GM13977 (cell line): ENCODE data around the gene C2.

Experiments
- DNase-seq: peaks from one replicate; pipeline ENCODE4 v3.0.0; 2012; ENCODE audit warnings: low spot score
- in situ Hi-C: fragments of 300-500 bp; cut with MboI; formaldehyde crosslinking; loops from one replicate; pipeline ENCODE4 v1.12.0; 2022; ENCODE audit warnings: low sequenced_read_pairs, low pct_unique_long_range_greater_than_20kb, mixed read lengths, inconsistent platforms; ENCODE audit not compliant: unreplicated experiment
- TF ChIP-seq, protein P1 (sequence below): IDR thresholded peaks from 2 replicates; pipeline ENCODE4 v1.5.1; 2012; ENCODE audit warnings: mild to moderate bottlenecking, control low read depth; ENCODE audit not compliant: insufficient read depth; ENCODE audit errors: extremely low read depth, missing control alignments

Gene C2

DNA sequence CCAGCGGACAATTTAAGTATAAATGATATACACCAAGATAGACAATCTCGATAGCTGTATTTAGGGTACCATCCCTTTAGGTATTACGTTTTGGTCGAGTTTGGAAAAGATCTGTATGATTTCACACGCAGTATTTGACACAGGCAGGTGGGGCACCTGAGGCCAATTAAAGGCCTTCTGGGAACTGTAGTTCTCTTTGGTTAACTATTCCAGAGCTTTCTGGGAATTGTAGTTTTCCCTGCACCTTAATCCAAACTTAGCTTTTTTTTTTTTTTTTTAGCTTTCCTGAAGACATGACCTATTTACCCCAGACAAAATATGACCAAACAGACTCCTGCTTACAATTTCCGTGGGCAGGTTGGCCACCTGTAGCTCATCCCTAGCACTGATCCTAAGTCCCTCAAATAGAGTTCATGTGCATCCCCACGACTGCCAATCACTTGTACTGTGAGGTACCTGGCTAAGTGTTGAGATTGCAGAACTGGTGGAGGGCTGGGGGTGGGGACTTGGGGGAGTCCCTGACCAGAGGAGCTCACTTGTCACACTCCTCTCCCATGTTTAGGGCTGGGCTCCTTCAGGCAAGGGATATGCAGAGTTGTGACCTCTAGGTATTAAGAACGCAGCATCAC, 29.0 kb upstream of the C2 start:
- TF ChIP-seq, protein P1, sequence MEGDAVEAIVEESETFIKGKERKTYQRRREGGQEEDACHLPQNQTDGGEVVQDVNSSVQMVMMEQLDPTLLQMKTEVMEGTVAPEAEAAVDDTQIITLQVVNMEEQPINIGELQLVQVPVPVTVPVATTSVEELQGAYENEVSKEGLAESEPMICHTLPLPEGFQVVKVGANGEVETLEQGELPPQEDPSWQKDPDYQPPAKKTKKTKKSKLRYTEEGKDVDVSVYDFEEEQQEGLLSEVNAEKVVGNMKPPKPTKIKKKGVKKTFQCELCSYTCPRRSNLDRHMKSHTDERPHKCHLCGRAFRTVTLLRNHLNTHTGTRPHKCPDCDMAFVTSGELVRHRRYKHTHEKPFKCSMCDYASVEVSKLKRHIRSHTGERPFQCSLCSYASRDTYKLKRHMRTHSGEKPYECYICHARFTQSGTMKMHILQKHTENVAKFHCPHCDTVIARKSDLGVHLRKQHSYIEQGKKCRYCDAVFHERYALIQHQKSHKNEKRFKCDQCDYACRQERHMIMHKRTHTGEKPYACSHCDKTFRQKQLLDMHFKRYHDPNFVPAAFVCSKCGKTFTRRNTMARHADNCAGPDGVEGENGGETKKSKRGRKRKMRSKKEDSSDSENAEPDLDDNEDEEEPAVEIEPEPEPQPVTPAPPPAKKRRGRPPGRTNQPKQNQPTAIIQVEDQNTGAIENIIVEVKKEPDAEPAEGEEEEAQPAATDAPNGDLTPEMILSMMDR: no peak
- DNase-seq: peak; percentile 55
- in situ Hi-C loops: no loop called here

DNA sequence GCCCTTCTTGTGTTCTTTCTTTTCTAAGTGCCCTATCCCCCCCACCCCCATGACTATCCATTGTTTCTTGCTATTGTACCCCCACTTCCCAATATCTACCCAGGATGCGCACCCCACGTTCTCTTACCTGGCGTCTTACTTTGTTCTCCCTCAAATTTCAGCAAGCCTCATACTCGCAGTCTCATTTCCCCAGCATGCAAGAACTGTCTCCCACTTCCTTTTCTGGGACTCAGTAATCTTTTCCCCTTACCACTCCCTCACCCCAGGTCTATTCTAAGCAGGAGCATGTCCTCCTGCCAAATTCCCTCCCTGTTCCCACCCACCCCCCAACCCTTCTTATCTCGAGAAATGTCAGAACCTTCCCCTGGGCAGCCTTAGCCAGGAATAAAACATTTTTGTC, 28.3 kb upstream of the C2 start:
- in situ Hi-C loops: no loop called here
- DNase-seq: no peak
- TF ChIP-seq, protein P1: no peak

DNA sequence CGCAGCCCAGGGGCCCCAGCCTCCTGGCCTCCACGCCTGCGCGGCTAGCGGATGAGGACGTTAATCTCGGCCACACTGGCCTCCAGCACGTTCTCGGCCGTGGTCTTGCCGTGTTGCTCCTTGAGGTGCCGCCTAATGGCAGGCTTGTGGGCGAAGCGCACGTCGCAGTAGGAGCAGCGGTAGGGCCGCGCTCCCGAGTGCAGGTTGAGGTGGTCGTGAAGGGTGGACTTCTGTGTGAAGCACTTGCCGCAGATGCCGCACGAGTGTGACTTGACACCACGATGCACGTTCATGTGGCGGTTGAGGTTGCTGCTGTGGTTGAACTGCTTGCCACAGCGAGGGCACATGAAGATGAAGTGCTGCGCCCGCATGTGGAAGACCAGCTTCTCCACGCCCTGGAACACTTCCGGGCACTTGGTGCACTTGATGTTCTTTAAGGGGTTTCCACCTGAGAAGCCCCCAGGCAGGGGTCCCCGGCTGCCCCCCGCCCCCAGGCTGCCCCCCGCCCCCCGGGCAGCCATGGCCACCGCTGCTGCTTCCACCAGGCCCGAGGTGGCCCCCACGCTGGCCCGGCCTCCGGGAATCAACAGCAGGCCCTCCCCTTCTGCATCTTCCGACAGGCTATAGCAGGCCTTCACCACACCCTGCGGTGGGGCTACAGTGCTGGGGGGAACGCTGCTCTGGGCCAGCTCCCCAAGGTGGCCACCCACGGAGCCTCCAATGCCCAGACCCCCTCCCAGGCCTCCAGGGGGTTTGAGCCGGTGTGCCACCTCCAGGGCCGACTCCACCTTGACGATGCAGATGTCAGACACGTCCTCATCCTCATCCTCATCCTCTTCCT, 27.4 kb upstream of the C2 start:
- in situ Hi-C loops: no loop called here
- TF ChIP-seq, protein P1: no peak
- DNase-seq: no peak

DNA sequence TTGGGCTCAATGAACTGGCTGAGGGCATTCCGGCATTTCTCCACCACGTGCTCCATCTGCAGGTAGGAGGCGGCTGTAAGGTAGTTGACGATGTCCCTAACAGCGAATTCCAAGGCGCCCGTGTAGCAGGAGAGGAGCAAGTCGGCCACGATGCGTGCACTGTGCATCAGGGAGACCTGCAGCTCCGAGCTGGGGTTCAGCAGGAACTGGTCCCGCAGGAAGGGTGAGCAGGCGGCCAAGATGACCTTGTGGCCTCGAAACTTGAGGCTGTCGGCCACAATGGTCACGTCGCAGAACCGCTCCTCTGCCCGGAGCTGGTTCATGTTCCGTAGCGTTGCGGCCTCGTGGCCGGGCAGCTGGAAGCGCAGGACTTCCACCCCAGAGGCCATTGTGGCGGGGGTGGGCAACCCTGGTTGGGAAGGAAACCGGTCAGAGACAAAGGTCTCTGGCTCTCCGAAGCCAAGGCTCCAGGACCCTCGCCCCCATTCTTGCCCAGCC, 26.6 kb upstream of the C2 start:
- TF ChIP-seq, protein P1: no peak
- in situ Hi-C loops: no loop called here
- no peak for DNase-seq

DNA sequence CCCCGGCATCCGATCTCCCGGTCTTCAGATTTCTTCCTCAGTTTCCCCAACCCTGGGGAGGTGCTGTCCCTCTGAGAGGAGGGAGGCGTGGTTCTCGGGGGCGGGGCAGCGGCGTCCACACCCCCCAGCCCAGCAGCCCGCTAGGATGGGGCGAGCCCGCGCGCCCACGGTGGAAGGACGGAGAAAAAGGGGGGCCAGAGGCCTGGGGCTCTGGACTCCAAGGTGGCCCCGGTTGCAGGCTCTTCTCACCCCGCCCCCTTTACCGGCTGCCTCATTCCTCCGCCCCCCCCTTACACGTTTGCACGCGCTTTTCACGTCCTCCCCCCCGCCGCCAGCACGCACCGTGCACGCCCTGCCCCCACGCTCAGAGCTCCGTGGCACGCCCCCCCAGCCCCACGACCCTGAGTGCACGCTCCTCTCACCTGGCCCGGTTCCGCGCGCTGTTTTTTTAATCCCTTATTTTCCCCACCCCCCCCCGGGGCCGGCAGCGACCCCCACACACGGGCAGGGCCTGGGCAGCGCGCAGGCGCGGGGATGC, 26.0 kb upstream of the C2 start:
- peak; percentile 85 for DNase-seq
- in situ Hi-C loops: no loop called here

DNA sequence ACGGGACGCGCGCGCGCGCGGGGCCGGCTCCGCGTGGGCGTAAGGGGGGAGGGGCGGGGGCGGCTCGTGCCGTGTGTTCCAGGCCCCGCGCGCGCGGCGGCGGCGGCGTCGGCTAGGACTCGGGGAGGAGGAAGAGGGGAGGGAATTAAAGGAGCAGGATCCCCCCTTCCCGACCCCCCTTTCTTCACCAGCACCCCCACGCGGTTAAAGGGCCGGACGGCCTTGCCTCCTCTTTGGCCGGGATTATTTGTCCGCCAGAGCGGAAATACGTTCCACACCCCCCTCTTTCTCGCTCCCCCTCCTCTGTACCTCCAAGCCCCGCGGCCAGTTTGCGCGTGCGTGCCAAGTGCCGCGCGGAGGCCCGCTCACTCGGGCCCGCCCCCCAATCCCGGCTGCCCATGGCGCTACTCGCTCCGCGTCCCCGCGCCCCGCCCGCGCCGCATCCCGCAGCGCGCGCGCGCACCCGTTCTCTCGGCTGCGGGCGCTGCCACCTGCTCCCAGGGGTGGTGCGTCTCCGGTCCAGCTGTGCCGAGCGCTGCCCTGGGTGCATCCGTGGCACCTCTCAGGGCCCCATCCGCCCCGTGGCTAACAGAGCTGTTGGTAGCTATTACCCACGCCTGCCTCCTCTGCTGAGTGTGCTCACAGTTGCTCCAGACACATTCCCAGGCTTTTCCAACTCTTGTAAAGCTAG, 25.4 kb upstream of the C2 start, which contains the start of gene ZBTB12:
Gene ZBTB12, minus strand, starts transcription at position 134 of the 691 bp plus-strand sequence. CDS start 781 bp downstream, outside the sequence.
- TF ChIP-seq, protein P1: no peak
- DNase-seq: peak; percentile 97
- in situ Hi-C loops: no loop called here

More for the DNA sequence above, 26.0 kb upstream of the C2 start:
- TF ChIP-seq, protein P1: no peak
